Activated gamma-delta T cell (primary cell): Measurements from ENCODE around the gene EVL.

Experiments
- DNase-seq: peaks from one replicate; lab custom pipeline; 2025; lab: John Stamatoyannopoulos, UW

The EVL gene

DNA sequence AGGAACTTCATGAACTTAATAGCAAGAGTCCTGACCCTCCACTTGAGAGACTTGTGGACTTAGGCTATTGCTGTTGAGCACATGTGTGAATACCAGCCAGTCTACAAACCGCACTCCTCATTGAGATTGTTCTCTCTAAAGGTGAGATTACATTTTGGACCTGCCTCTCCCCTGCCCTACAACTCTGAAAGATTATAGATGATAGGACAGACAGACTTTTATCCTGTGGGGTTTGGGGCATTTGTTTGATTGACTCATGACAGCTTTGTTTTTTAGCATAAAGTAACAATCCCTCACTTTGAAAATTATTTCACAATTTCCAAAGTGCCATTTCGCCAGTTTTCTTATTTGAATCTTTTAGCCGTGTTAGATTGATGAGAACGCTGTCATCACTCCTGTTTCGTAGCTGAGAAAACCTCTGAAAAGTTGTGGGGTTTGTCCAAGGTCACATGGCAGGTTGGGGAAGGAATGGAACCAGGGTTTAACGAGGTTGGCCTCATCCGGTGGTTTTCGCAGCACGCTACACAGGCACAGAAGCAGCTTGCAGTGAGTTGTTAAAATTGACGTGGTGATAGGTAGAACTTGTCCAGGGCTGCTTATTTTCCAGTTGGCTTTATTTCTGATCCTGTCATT is 836 bp downstream of the EVL start:
- no peak for DNase-seq

- no peak for DNase-seq
Measured at GRCh38 chr14:100066962-100067361, 1.7 kb downstream of the EVL start.

DNA sequence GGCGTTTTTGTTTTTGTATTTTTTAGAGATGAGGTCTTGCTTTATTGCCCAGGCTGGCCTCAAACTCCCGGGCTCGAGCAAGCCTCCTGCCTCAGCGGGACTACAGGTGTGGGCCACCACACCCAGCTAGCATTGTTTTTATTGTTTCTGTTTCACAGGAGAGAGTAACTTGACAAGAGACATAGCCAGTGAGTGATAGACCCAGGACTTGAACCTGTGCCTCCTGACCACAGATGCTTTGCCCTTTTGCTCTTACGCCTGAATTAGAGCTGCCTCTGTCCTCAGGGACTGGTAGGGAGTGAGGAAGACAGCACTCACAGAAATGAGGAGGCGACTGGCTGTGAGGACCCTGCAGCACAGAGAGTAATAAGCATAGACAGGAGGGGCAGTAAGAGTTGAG is 2.3 kb downstream of the EVL start:
- DNase-seq = no peak

GRCh38 chr14:100067971-100068959 is 3.0 kb downstream of the EVL start:
- no peak for DNase-seq

DNA sequence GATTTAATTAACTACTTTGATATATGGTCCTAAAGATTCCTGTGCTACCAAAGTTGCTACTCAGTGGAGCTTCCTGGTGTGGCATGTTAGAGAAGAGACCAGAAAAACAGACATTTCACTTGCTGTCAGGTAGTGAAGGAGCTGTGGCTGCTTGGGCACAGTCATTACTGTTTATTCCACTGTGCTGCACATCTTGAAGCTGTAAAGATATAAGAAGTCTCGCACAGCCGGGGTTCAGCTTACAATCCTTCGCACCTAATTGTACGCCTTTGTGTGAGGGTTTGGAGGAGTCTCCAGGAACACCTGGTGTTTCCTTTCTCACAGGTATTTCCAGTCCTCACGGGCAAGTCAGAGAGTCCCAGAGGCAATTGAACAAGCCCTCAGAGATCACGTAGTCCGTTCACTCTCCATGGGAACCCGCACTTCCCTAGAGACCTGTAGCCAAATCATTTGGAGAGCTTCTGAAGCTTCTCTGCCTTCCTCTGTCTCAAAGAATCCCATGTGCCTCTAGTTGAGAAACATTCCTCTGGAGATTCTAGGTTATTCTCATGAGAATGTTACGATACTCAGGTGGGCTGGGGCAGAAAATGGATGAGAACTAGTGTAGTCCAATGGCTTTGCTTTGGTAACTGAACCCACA is 4.1 kb downstream of the EVL start:
- DNase-seq = no peak

DNA sequence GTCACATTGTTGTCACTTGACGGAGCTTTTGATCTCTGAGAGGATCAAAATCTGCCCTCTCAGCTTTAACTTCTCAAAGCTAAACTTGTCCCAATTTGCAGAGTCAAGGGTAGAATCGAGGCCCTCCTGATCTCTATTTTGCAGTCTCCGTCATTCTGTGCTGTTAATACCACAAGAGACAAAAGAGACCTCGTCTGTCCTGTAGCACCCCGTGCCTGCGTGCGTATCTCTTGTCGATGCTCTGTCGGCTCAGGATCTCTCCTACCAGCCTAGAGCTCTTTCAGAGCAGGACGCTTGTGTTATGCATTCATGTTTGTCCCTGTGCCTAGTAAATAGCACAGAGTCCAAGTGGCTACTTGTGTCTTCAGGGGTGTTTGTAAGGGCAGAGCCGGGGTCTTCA is 5.1 kb downstream of the EVL start:
- DNase-seq = no peak

DNA sequence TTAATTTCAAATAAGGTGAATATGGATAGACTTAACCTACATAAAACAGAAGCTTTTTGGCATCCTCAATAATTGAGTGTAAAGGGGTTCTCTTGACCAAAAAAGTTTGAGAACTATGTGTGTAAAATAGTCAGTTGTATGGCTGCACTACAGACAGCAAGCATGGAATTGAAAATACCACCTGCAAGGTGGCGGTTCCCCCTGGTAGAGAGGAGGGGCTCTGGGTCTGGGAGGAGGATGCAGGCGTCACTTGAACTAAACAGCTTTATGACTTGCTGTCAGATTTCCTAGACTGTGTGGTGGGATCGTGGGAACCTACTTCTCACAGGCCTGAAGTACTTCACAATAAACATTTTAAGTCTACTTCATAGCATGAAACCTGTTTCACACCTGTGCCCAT is 6.3 kb downstream of the EVL start:
- DNase-seq = no peak

DNA sequence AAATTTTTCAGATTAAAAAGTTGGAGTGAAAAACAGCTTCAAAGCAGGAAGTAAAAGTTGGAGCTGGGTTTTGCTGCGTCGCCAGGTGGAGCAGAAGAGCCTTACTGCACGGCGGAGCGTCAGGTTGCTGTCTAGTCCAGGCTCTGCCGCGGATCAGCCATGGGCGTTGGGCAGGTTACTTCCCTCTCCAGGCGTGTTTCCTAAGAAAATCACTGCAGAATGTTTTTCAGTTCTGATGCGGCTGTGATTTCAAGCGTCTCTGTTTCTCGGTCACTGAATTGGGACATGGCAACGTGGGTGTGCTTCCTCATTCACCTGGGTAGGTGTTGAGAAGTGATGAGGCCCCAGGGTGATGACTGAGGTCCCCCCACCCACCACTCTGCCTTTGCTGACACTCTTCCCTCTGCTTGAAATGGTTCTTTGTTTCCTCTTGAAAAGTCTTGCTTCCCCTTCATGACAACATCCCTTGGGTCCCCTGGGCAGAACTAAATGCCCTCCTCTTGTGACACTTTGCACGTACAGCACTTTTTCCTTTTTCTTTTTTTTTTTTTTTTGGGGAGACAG is 7.6 kb downstream of the EVL start:
- DNase-seq = no peak

- DNase-seq = no peak
Measured at GRCh38 chr14:100073576-100074430, 8.6 kb downstream of the EVL start.

DNA sequence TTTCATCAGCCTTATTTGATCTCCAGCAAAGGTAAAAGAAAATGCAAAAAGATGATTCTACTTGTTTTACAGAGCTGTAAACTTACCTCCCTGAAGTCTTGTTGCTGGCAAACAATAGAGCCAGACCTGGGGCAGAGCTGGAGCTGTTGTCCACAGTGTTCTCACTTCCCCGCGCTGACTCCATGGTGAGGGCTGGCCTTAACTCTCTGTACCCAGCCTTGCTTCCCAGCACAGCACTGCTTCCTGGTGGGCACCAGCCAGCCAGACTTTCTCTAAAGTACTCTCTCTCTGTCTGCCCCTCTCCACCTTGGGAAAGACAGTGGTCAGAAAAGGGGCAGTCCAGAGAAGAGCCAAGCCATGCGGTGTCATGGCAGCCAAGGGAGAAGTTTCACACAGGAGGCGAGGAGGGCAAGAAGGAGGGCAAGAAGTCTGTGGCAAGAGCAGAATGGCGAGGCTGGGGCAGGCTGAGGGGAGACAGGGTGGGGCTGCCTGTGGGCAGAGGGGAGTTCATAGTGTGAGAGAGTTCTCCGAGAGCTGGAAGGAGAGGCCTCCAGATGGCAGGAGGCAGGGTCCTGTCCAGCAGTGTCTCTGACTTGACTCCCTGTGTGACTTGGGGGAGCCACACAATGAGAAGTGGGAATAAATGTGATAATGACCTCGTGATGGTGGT is 9.3 kb downstream of the EVL start:
- no peak for DNase-seq

DNA sequence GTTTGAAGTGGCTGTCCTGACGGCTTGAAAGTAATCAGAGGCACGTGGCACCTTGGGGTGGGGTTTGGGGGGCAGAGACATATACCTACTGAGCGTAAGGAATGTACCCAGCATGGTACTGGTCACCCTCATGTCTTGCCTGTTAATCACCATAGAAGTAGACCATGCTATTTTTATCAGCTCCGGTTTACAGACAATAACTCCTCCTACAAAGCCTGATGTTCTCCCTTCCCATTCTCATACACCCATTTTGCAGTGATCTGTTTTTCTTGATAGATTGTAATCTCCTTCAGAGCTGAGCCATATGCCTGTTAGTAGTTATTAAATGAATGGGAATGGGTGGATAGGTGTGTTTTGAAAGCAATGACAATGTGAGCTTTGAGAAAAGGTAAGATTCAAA is 10.5 kb downstream of the EVL start:
- no peak for DNase-seq

DNA sequence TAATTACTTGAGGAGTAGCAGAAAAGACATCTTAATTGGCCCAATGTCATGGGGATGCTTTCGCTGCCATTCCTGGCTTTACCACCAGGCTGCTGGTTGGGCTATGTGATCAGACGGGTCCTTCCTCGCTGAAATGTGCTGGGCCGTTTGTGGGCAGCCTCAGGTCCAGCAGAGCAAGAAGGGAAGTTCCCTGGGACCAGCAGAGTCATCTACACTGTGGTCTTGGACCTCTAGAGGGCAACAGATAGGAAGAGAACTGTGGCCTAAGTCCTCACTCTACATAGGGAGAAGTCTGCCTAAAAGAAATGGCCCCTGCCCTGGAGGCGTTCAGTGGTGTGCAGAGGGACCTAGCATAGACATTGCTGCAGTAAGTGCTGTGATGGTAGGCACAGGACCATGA is 10.9 kb downstream of the EVL start:
- DNase-seq = no peak

DNA sequence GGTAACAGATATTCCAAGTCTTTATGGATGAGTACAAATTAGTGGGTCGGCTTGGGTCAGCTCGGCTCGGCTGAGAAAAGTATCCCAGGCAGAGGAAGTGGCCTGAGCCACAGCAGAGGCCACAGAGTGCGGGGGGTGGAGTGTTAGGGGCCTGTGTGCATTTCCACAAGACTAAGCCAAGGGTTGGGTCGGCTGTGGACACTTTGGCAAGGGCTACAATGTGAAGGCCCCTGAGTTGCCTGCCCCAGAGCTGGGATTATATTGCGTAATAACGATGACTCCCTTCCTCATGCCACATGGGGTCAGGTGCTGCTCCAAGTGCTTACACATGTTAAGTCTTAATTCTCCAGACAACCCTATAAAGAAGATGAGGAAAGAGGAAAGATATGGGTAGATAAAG is 11.4 kb downstream of the EVL start:
- DNase-seq = no peak

DNA sequence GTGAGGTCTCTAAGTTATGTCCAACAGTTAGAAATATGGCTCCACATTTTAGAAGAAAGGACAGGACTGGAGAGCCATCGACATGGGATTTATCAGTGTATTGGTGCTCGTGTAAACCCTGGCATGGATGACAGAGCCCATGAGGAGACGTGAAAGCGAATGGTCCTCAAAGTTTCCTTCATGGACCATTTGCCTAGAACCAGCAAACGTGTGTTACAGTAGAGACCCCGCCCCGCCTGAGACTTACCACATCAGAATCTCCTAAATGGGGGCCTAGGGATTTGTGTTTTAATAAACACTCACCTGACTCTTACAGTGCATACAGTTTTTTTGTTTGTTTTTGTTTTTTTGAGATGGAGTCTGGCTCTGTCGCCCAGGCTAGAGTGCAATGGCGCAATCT is 12.2 kb downstream of the EVL start:
- DNase-seq = no peak

- DNase-seq = no peak
Measured at GRCh38 chr14:100078216-100078803, 13.1 kb downstream of the EVL start.

GRCh38 chr14:100078997-100079725 is 13.9 kb downstream of the EVL start:
- peak; percentile 55 for DNase-seq

DNA sequence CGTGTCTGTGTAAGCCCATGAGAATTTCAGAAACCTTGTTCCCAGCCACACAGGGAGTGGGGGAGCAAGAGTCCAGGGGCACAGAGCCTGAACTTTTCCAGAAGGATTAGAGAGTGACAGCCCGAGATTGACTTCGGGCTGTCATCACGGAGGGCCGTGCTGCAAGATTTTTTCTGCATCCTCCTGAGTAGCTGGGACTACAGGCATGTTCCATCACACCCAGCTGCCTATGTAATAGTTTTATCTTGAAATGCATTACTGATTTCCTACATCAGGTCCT is 14.4 kb downstream of the EVL start:
- no peak for DNase-seq

DNA sequence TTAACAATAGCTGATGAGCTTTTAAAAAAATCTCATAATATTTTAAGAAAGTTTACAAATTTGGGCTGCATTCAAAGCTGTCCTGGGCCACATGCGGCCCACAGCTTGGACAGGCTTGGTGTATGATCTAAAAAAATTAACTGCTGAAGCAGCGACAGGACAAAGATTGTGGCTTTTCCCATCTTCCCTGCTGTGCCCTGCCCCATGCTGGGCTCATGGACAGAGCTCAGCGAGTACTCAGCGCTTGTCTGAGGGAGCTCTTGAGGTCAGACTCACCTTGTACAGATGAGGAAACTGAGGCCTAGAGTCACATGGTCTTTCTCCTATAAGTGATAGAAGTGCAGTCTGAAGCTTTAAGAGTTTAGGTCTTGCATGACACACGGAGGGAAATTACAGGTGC is 15.0 kb downstream of the EVL start:
- DNase-seq = no peak

DNA sequence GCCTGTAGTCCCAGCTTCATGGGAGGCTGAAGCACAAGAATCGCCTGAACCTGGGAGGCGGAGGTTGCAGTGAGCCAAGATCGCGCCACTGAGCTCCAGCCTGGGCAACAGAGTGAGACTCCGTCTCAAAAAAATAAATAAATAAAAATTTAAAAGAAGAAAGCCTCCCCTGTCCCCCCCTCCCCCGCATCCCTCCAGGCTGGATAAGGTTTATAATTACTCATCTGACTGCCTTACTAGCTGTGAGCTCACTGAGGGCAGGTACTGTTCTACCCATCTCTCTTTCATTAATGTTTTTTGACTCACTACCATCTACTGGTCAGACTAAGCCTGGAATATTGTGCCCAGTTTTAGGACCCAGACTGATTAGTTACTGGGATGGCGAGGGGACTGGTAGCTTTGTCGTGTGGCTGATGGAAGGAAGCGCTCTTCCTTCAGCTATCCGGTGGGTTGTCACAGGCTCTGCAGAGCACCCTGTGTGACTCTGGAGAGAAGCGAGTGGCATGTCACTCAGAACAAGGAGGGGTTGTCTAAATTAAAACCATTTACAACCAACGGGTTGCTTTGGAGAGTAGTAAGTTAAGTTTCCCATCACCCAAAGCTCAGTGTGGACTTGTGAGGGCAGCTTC is 16.9 kb downstream of the EVL start:
- DNase-seq = no peak

DNA sequence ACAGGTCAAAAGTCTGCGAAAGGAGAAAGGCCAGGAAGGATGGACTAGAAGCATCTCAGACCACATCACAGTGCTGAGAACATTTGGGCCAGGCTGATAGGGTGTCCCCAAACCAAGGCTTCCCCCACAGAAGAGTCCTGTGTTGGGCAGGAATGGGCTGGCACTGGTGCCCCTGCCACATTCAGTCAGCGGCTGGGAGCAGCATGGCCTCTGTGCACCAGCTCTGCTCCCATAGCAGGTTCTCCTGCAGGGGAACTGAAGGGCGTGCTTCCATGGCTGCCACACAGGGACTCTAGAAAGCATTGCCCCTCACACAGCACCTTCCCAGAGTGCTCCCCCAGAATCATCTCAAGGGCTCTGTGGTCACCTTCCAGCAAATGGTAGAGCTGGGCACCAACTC is 17.5 kb downstream of the EVL start:
- DNase-seq = no peak
